Hepatocyte (in vitro differentiated cells): ENCODE results near the gene CCM2. TPM values are rescaled to one million over a fixed set of nuclear protein-coding genes. Genes with fewer than 3 reads are reported as not detected.
"Not testable (repeated sequence)": the region's sequence is repeated elsewhere in the genome, so short reads cannot be mapped to it uniquely, and the experiment has no call there.

Experiments
- DNase-seq: peaks from one replicate; pipeline ENCODE4 v3.0.0-alpha.2; 2016; ENCODE audit warnings: low spot score
- H2AFZ ChIP-seq: fragments of 200-600 bp; sonication (generic); 2 replicates; pipeline ENCODE4 v1.6.0; 2016; ENCODE audit warnings: antibody characterized with exemption, mild to moderate bottlenecking
- H3K27ac ChIP-seq: fragments of 200-600 bp; sonication (generic); 2 replicates; pipeline ENCODE4 v1.5.1; 2016; ENCODE audit warnings: mild to moderate bottlenecking
- H3K27me3 ChIP-seq: fragments of 200-600 bp; sonication (generic); 2 replicates; pipeline ENCODE4 v1.6.1; 2016
- H3K36me3 ChIP-seq: fragments of 200-600 bp; sonication (generic); replicated peaks from 2 replicates; pipeline ENCODE4 v1.5.1; 2016; ENCODE audit warnings: low read depth; ENCODE audit not compliant: insufficient read depth
- H3K4me1 ChIP-seq: fragments of 200-600 bp; sonication (generic); 2 replicates; pipeline ENCODE4 v1.5.1; 2016; ENCODE audit warnings: mild to moderate bottlenecking, moderate library complexity; ENCODE audit not compliant: insufficient read depth
- H3K4me2 ChIP-seq: fragments of 200-600 bp; sonication (generic); 2 replicates; pipeline ENCODE4 v1.6.0; 2016
- H3K4me3 ChIP-seq: fragments of 200-600 bp; sonication (generic); 2 replicates; pipeline ENCODE4 v1.5.1; 2016; ENCODE audit warnings: mild to moderate bottlenecking
- H3K79me2 ChIP-seq: fragments of 200-600 bp; sonication (generic); 2 replicates; pipeline ENCODE4 v1.6.0; 2017; ENCODE audit warnings: mild to moderate bottlenecking
- H3K9me2 ChIP-seq: fragments of 200-600 bp; sonication (generic); replicated peaks from 2 replicates; pipeline ENCODE4 v1.6.0; 2017; ENCODE audit warnings: mild to moderate bottlenecking; ENCODE audit not compliant: insufficient read depth
- H3K9me3 ChIP-seq: fragments of 200-600 bp; sonication (generic); 2 replicates; pipeline ENCODE4 v1.5.1; 2016; ENCODE audit warnings: low read depth, mild to moderate bottlenecking
- H4K20me1 ChIP-seq: fragments of 200-600 bp; sonication (generic); 2 replicates; pipeline ENCODE4 v1.6.0; 2016; ENCODE audit warnings: mild to moderate bottlenecking; ENCODE audit not compliant: insufficient read depth, poor library complexity, severe bottlenecking
- EZH2 ChIP-seq: fragments of 200-600 bp; sonication (generic); IDR thresholded peaks from 2 replicates; pipeline ENCODE4 v1.6.1; 2016; ENCODE audit warnings: antibody characterized with exemption, mild to moderate bottlenecking, borderline replicate concordance
- EZH2phosphoT487 ChIP-seq: fragments of 200-600 bp; sonication (generic); IDR thresholded peaks from one replicate; pipeline ENCODE4 v1.6.1; 2018; ENCODE audit warnings: antibody characterized with exemption, mild to moderate bottlenecking, low read depth, moderate library complexity; ENCODE audit not compliant: unreplicated experiment, severe bottlenecking
- WGBS: methylation state at CpG from one replicate; pipeline ENCODE4 v1.1.6; 2016; ENCODE audit warnings: low lambda C conversion rate; ENCODE audit errors: missing lambda C conversion rate; 5-methylcytosine and 5-hydroxymethylcytosine counted together
- polyA plus RNA-seq: library from polyadenylated mRNA; unstranded; fragments of >200 nt; fragmentation: Nextera tagmentation; extraction: Ambion mirVana; gene quantifications from 2 replicates; pipeline ENCODE4 v1.2.1, GENCODE V29; 2016
- total RNA-seq: library from RNA; depleted of rRNA; stranded (reverse); fragments of >200 nt; gene quantifications from 2 replicates; pipeline ENCODE4 v1.2.3, GENCODE V29; 2014
- TF ChIP-seq, protein P1 (sequence below): fragments of 200-600 bp; sonication (generic); IDR thresholded peaks from 2 replicates; pipeline ENCODE4 v1.5.1; 2016; ENCODE audit warnings: antibody characterized with exemption, mild to moderate bottlenecking; ENCODE audit not compliant: poor library complexity

Gene CCM2
- total and polyA plus RNA-seq, 2 experiments from 2014 or later: 32.2 to 57.1 TPM

DNA sequence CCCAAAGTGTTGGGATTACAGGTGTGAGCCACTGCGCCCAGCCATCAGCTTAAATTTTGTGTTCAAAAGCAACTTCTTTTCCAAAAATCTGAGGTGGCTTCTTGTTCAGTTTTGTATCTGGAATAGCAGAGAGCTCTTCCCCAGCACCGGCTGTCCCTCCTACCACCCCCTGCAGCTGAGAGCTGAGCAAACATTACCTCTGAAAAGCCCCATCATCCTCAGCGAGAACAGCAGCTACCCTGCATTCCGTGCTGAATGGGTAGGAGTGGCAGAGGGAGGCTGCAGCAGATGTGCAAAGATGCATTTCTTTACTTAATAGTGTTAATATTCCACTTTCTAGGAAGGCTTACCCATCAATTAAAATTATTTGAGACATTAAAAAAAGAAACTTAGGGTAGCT is 31.8 kb downstream of the CCM2 start:
- H2AFZ ChIP-seq: no peak overlapping the region
- H3K27ac ChIP-seq: no peak overlapping the region
- no peaks in the 10 kb centered on the region for H3K27me3 ChIP-seq
- H3K9me3 ChIP-seq: no peaks in the 10 kb centered on the region
- peaks cover 7% of the 10 kb centered on the region for H3K4me1 ChIP-seq
- H3K4me2 ChIP-seq: no peak overlapping the region
- H3K4me3 ChIP-seq: no peak overlapping the region
- H3K9me2 ChIP-seq: no peaks in the 10 kb centered on the region
- peaks cover 16% of the 10 kb centered on the region for H4K20me1 ChIP-seq
- 62% methylated on average over 4 of the region's 4 CpGs for WGBS
- no peaks in the 10 kb centered on the region for H3K36me3 ChIP-seq
- DNase-seq: no peak
- H3K79me2 ChIP-seq: peaks cover 77% of the 10 kb centered on the region
- TF ChIP-seq EZH2 (no peak), EZH2phosphoT487 (no peak)
- TF ChIP-seq, protein P1, sequence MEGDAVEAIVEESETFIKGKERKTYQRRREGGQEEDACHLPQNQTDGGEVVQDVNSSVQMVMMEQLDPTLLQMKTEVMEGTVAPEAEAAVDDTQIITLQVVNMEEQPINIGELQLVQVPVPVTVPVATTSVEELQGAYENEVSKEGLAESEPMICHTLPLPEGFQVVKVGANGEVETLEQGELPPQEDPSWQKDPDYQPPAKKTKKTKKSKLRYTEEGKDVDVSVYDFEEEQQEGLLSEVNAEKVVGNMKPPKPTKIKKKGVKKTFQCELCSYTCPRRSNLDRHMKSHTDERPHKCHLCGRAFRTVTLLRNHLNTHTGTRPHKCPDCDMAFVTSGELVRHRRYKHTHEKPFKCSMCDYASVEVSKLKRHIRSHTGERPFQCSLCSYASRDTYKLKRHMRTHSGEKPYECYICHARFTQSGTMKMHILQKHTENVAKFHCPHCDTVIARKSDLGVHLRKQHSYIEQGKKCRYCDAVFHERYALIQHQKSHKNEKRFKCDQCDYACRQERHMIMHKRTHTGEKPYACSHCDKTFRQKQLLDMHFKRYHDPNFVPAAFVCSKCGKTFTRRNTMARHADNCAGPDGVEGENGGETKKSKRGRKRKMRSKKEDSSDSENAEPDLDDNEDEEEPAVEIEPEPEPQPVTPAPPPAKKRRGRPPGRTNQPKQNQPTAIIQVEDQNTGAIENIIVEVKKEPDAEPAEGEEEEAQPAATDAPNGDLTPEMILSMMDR: no peak

DNA sequence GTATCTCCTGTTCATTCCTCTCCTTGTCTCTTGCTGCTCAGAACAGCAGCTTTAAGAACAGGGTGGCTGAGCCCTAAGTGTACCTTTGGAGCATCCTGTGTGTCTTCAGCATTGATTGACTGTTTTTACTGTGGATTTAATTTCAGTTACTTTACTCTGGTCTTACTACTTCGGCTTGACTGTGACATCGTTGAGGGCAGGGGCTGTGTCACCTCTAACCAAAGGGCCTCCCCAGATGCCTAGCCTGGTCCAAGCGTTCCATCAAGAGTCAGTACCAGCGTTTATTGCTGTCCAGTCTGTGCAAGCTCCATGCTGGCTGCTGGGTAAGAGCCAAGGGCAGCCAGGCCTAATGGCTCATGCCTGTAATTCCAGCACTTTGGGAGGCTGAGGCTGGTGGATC is 32.4 kb downstream of the CCM2 start:
- Histone ChIP-seq H3K4me1 (peaks cover 7% of the 10 kb centered on the region), H3K27ac (no peak overlapping the region), H3K27me3 (no peaks in the 10 kb centered on the region), H3K79me2 (peaks cover 78% of the 10 kb centered on the region), H3K9me2 (no peaks in the 10 kb centered on the region), H3K4me2 (no peak overlapping the region), H3K4me3 (no peak overlapping the region), H3K36me3 (no peaks in the 10 kb centered on the region), H4K20me1 (peaks cover 19% of the 10 kb centered on the region), H2AFZ (no peak overlapping the region), H3K9me3 (no peaks in the 10 kb centered on the region)
- TF ChIP-seq EZH2: no peak
- no peak for TF ChIP-seq EZH2phosphoT487
- TF ChIP-seq, protein P1: no peak
- WGBS: 94% methylated on average over 4 of the region's 4 CpGs
- DNase-seq: no peak

DNA sequence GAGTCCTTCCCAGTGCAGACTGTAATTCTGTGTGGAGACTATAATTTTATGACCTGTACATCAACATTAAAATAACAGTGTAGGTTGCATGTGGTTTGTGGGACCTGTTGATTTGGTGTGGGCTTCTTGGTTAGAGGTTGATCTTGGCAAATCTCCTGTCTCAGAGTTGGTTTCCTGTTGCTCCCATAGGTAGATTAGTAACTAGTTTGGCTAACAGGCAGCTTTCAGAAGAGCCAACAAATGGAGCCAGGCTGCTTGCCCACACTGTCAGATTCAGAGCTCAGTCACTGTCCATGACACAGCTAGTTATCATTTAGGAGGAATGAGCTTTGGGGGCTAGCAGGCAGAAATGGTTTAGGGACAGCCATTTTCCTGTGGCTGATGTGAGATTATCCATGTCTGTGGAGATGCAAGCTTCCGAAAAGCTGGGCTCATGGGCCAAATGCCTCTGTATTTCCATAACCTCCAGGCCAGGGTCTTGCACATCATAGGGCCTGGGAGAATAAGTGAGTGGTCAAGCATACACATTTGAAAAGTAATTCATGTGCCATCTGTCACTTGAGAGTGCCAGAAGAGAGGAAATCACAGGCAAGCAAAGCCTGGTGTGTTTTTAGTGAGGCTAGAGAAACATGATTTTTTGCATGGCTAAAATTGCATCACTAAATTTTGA is 33.4 kb downstream of the CCM2 start:
- Histone ChIP-seq H3K79me2 (peaks cover 77% of the 10 kb centered on the region), H2AFZ (no peak overlapping the region), H3K9me2 (no peaks in the 10 kb centered on the region), H3K4me3 (no peak overlapping the region), H3K9me3 (no peaks in the 10 kb centered on the region), H3K4me2 (no peak overlapping the region), H4K20me1 (peaks cover 17% of the 10 kb centered on the region), H3K27me3 (no peaks in the 10 kb centered on the region), H3K4me1 (peaks cover 7% of the 10 kb centered on the region), H3K36me3 (no peaks in the 10 kb centered on the region), H3K27ac (no peak overlapping the region)
- WGBS: 87% methylated on average over 1 of the region's 1 CpG
- no peak for TF ChIP-seq EZH2
- TF ChIP-seq, protein P1: no peak
- no peak for TF ChIP-seq EZH2phosphoT487
- no peak for DNase-seq

DNA sequence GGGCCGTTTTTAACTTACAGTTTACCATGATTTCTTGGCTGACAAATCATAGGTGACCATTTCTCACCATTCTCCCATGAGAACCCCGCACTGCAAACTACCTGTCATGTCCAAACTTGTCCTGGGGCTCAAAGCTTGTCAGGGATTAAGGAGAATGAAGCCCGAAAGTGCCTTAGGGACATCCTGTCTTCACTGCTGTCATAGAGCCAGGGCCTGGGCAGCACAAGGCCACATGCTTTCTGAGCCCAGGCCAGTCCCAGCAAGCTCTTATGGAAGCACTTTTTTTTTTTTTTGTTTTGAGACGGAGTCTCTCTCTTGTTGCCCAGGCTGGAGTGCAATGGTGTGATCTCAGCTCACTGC is 33.9 kb downstream of the CCM2 start:
- H3K27me3 ChIP-seq: no peaks in the 10 kb centered on the region
- H4K20me1 ChIP-seq: peaks cover 17% of the 10 kb centered on the region
- TF ChIP-seq EZH2: no peak
- TF ChIP-seq EZH2phosphoT487: no peak
- TF ChIP-seq, protein P1: no peak
- H2AFZ ChIP-seq: no peak overlapping the region
- DNase-seq: no peak
- WGBS: 92% methylated on average over 4 of the region's 4 CpGs
- H3K36me3 ChIP-seq: no peaks in the 10 kb centered on the region
- no peaks in the 10 kb centered on the region for H3K9me3 ChIP-seq
- no peaks in the 10 kb centered on the region for H3K9me2 ChIP-seq
- peaks cover 7% of the 10 kb centered on the region for H3K4me1 ChIP-seq
- no peak overlapping the region for H3K4me2 ChIP-seq
- no peak overlapping the region for H3K27ac ChIP-seq
- peaks cover 72% of the 10 kb centered on the region for H3K79me2 ChIP-seq
- H3K4me3 ChIP-seq: no peak overlapping the region

DNA sequence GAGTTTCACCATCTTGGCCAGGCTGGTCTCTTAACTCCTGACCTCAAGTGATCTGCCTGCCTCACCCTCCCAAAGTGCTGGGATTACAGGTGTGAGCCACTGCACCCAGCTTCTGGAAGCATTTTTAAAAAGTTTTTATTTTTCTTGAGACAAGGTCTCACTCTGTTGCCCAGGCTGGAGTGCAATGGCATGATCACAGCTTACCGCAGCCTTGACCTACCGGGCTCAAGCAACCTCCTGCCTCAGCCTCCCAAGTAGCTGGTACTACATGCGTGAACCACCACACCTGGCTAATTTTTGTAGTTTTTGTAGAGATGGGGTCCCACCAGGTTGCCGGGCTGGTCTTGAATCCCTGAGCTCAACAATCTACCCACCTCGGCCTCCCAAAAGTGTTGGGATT is 34.7 kb downstream of the CCM2 start:
- WGBS: 99% methylated on average over 5 of the region's 5 CpGs
- not testable (repeated sequence) for H3K4me3 ChIP-seq, H3K36me3 ChIP-seq, H2AFZ ChIP-seq, H3K4me2 ChIP-seq, H3K27ac ChIP-seq, DNase-seq, H3K9me3 ChIP-seq, H3K9me2 ChIP-seq, H3K27me3 ChIP-seq, H3K4me1 ChIP-seq
- H3K79me2 ChIP-seq: peaks cover 64% of the 10 kb centered on the region
- peaks cover 17% of the 10 kb centered on the region for H4K20me1 ChIP-seq
